Cardiac muscle cell (in vitro differentiated cells and primary cell): ENCODE results near the gene AGTPBP1. TPM values are rescaled to one million over a fixed set of nuclear protein-coding genes. Genes with fewer than 3 reads are reported as not detected.
"Not testable (repeated sequence)": the region's sequence is repeated elsewhere in the genome, so short reads cannot be mapped to it uniquely, and the experiment has no call there.

Experiments used
- DNase-seq, 2 donors: peaks; one replicate each; pipeline versions ENCODE4 v3.0.0 to v3.0.0-alpha.2; 2010 to 2017; ENCODE audit warnings: low read depth in 1 of 2, low spot score in 1 of 2
- H3K27ac ChIP-seq: fragments of 200-600 bp; sonication (generic); 2 replicates; pipeline ENCODE4 v1.5.1; 2016
- H3K27me3 ChIP-seq: fragments of 200-600 bp; sonication (generic); 2 replicates; pipeline ENCODE4 v1.6.0; 2016; ENCODE audit warnings: control low read depth
- H3K36me3 ChIP-seq: fragments of 200-600 bp; sonication (generic); 2 replicates; pipeline ENCODE4 v1.5.1; 2016; ENCODE audit warnings: control low read depth
- H3K4me1 ChIP-seq: fragments of 200-600 bp; sonication (generic); 2 replicates; pipeline ENCODE4 v1.8.1; 2017; ENCODE audit warnings: low read depth, mild to moderate bottlenecking, mixed run types
- H3K4me3 ChIP-seq: fragments of 200-600 bp; sonication (generic); 2 replicates; pipeline ENCODE4 v1.5.1; 2016; ENCODE audit warnings: mild to moderate bottlenecking
- H3K9me3 ChIP-seq: fragments of 200-600 bp; sonication (generic); 2 replicates; pipeline ENCODE4 v1.5.1; 2017; ENCODE audit warnings: low read depth, mild to moderate bottlenecking, control low read depth
- CTCF ChIP-seq: IDR thresholded peaks from 2 replicates; pipeline ENCODE4 v1.5.1; 2012; ENCODE audit warnings: low read depth, mild to moderate bottlenecking, low read length
- polyA plus RNA-seq: library from polyadenylated mRNA; unstranded; fragments of >200 nt; fragmentation: Nextera tagmentation; extraction: Ambion mirVana; gene quantifications from 2 replicates; pipeline ENCODE4 v1.2.1, GENCODE V29; 2016
- total RNA-seq: library from RNA; depleted of rRNA; stranded (reverse); fragments of >200 nt; gene quantifications from 2 replicates; pipeline ENCODE4 v1.2.3, GENCODE V29; 2016

Gene AGTPBP1
- total and polyA plus RNA-seq, 2 experiments from 2014 or later, result 15.0 to 30.5 TPM

- Histone ChIP-seq H3K9me3 (no peaks in the 10 kb centered on the region), H3K27ac (no peak overlapping the region), H3K4me1 (no peaks in the 10 kb centered on the region), H3K4me3 (no peak overlapping the region), H3K36me3 (no peaks in the 10 kb centered on the region), H3K27me3 (no peaks in the 10 kb centered on the region)
- no peak for DNase-seq
- no peak for TF ChIP-seq CTCF
Observed at GRCh38 chr9:85586684-85587083, 155.1 kb downstream of the AGTPBP1 start.

DNA sequence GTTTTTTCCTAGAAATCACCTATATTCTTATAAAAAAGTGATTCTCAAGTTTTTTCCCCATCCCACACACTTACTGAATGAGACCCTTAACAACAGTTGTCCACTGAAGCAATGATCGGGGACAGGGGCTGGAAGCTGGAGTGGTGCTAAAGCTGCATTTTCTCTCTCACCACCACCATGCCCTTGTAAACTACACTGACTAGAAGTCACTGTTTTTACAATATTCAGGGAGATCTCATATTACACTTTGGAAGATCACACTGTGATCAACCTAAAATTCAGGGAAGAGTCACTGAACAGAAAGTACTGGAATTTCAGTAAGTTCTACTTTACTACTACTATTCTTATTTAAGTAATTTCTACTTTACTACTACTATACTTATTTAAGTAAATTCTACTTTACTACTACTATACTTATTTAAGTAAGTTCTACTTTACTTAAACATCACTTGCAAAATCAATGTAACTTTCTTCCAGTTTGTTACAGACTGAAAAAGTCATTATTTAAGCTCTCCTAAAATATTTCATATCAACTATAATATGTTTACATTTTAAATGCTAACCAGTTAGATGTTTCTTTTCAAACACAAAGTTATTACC, 164.3 kb downstream of the AGTPBP1 start:
- peaks cover 4% of the 10 kb centered on the region for H3K4me1 ChIP-seq
- no peak overlapping the region for H3K27ac ChIP-seq
- no peaks in the 10 kb centered on the region for H3K9me3 ChIP-seq
- no peak overlapping the region for H3K4me3 ChIP-seq
- no peaks in the 10 kb centered on the region for H3K27me3 ChIP-seq
- H3K36me3 ChIP-seq, result no peaks in the 10 kb centered on the region
- TF ChIP-seq CTCF, result no peak
- no peak for DNase-seq

DNA sequence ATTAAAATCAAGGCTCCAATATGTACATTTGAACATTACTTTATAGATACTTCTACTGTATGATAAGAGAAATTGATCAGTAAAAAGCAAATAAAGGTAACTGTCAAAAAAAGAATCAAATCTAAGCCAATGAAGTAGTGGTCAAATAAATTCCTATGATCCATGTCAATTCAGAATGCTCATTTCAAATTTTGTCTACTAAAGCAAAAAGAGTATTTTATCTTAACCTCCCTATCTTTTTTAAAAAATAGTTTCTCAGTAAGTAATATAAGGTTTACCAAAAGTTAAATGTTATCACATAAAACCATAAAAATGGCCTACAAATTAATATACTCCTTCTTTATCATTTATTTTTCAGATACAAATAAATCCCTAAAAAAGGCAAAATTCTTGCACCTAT, 165.9 kb downstream of the AGTPBP1 start:
- TF ChIP-seq CTCF, result no peak
- DNase-seq, result no peak

DNA sequence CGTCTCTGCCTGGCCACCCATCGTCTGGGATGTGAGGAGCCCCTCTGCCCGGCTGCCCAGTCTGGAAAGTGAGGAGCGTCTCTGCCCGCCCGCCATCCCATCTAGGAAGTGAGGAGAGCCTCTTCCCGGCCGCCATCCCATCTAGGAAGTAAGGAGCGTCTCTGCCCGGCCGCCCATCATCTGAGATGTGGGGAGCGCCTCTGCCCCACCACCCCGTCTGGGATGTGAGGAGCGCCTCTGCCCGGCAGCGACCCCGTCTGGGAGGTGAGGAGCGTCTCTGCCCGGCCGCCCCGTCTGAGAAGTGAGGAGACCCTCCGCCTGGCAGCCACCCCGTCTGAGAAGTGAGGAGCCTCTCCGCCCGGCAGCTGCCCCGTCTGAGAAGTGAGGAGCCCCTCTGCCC, 168.2 kb downstream of the AGTPBP1 start:
- H3K9me3 ChIP-seq, H3K27me3 ChIP-seq, H3K4me3 ChIP-seq, H3K36me3 ChIP-seq, H3K4me1 ChIP-seq, H3K27ac ChIP-seq, DNase-seq: not testable (repeated sequence)

More for the DNA sequence above, 165.9 kb downstream of the AGTPBP1 start:
- Histone ChIP-seq H3K4me3 (no peak overlapping the region), H3K36me3 (no peaks in the 10 kb centered on the region), H3K27ac (no peak overlapping the region), H3K4me1 (peaks cover 4% of the 10 kb centered on the region), H3K9me3 (no peaks in the 10 kb centered on the region), H3K27me3 (no peaks in the 10 kb centered on the region)

GRCh38 chr9:85572917-85573316, 168.8 kb downstream of the AGTPBP1 start:
- not testable (repeated sequence) for H3K4me3 ChIP-seq, H3K9me3 ChIP-seq, H3K4me1 ChIP-seq, H3K27me3 ChIP-seq, H3K36me3 ChIP-seq, DNase-seq, H3K27ac ChIP-seq

GRCh38 chr9:85569988-85570387, 171.8 kb downstream of the AGTPBP1 start:
- Histone ChIP-seq H3K9me3 (no peaks in the 10 kb centered on the region), H3K36me3 (no peaks in the 10 kb centered on the region), H3K4me3 (no peak overlapping the region), H3K27ac (no peak overlapping the region), H3K4me1 (peaks cover 7% of the 10 kb centered on the region), H3K27me3 (no peaks in the 10 kb centered on the region)
- peak in 1 of 2 donors; percentile 12 for DNase-seq
- no peak for TF ChIP-seq CTCF

GRCh38 chr9:85559526-85559925, 182.2 kb downstream of the AGTPBP1 start:
- no peaks in the 10 kb centered on the region for H3K4me1 ChIP-seq
- H3K27me3 ChIP-seq, result no peaks in the 10 kb centered on the region
- H3K36me3 ChIP-seq, result no peaks in the 10 kb centered on the region
- TF ChIP-seq CTCF, result no peak
- no peak for DNase-seq
- H3K27ac ChIP-seq, result no peak overlapping the region
- no peak overlapping the region for H3K4me3 ChIP-seq
- H3K9me3 ChIP-seq, result no peaks in the 10 kb centered on the region
